Stimulated activated CD8-positive, alpha-beta memory T cell treated with anti-CD3 and anti-CD28 coated beads, Interleukin-7, amount 100 ng/mL, for 1 hour (primary cell): ENCODE measurements around the gene MRPL19.

Source experiments
- DNase-seq, 2 donors: peaks; one replicate each; pipeline ENCODE4 v3.0.0-alpha.2; 2020; ENCODE audit warnings: low read depth in 2 of 2

Gene MRPL19

DNA sequence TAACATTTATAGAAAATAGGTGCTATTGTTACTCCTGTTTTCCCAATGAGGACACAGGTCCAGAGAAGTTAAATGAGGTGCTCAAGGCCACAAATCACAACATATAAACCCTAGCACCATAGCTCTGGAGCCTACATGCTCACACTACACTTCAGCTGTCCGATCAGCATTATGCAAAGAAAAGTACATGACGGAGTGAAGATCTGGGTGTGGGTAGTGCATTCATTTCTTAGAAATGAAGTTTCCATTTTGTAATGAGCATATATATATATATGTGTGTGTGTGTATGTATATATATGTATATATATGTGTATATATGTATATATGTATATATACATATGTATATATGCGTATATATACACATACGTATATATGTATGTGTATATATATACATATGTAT, 30.2 kb upstream of the MRPL19 start:
- DNase-seq = no peak

DNA sequence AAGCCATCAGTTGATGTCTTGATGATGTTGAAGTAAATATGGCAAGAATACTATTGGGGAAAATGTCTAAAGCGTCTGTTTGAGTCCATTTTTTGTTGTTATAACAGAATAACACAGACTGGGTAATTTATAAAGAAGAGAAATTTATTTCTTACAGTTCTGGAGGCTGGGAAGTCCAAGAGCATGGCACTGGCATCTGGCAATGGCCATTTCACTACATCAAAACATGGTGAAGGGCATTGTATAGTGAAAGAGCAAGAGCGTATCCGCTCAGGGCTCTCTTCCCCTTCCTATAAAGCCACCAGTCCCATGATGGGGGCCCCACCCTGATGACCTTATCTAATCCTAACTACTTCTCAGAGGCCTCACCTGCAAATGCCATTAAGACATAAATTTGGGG, 29.6 kb upstream of the MRPL19 start:
- no peak for DNase-seq

DNA sequence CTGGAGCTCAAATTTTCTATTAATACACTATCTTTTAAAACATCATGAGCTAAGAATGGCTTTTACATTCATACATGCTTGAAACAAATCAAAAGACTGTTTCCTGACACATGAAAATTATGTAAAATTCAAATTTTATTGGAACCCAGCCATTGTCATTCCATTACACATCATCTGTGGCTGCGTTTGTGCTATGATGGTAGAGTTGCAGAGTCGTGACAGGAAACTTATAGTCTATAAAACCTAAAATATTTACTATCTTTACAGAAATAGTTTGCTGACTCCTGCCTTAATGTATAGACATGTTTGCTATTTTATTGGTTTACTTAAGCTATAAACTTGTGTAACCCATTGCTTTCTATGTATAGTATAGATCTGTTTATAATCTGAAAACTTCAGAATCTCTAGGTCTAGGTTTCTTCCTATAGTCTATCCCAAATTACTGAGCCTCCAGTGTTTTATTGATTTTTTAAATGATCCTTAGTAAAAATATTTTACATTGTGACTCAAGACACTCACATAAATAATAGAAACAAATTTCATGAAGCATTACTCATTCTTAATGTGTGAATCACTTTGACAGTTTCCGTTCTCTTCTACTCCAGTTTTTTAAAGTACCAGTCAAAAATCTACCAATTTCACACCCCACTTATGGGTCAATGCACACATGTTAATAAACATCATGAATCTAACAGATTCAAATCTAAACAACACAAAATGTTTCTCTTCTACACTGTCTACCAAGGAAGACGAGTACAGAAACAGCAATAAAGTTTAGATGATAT, 26.4 kb upstream of the MRPL19 start:
- no peak for DNase-seq

DNA sequence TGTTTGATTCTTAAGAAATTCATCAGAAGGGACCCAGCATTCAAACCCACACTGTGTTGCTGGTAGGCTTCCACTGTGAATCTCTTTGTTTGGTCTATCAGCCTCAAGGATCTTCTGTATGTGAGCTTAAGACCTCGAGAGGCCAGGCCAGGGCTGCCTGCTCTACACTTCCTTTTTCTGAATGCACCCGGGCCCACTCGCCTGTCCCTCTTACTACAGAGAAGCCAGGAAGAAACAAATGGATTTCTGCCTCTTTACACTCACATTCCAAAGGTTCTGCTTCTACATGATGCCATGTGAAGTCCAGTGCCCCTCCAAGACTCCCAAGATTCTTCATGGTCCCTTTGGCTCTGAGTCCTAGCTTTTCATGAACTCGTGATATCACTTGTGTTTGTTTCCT, 25.4 kb upstream of the MRPL19 start:
- no peak for DNase-seq

DNA sequence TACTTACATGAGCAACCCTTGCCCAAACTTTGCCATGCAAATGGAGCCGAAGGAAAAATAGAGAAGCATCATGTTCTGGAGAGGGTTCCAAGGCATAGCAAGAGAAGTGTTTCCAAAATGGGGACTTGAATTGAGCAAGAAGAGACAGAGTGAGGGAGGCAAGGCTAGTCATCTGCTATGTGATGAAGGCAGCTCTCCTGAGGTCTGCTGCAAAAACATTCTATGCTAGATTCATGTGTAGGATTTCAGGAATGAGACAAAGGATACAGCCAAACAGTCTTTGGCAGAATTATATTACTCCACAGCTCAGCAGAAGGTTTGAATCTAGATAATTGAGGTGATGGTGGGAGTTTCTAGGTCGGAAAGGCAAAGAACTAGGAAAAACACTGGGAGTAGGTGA, 24.1 kb upstream of the MRPL19 start:
- DNase-seq = no peak

DNA sequence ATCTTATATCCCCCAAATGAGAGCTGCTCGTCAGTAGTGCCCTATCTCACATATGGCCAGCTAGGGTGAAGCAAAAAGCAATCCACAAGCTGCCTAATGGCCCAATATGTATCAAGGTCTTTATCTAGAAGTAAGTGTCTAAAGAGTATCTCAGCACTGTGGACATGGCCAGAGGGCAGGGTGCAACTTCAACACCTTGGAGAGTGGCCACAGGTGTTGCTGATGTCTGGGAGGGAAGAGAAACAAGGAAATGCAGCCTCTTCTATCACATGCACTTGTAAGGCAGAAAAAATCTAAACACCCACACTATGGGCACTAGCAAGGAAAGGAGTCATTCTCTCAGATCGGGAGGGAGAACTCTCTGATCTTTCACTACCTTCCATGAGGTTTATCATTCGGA, 23.7 kb upstream of the MRPL19 start:
- DNase-seq = no peak

DNA sequence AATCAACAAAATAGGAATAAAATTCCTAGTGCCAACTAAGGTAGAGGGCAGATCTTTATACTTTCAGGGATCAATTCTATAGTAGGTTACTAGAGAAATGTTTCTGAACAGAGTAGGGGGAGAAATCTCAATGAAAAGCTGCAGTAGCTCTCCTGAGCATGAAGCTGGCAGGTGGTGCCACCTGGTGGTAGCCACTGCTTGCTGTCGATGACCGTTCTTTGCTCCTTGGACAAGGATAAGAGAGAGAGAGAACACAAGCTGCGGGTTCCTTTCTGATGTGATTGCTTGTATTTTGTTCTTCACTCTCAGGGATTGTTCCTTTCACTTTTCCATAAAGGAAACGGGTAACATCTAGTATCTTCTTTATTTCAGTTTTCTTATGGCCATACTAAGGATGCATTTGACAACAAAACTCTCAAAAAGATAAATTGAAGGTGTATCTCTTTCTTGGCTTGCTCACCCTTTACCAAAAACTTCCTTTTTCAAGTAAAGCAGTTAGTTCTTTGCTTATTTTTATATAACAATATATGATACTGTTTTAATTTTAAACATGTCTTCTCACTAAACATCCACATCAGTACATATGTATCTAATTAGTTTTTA, 18.6 kb upstream of the MRPL19 start:
- peak; percentile 13 to 31 for DNase-seq

DNA sequence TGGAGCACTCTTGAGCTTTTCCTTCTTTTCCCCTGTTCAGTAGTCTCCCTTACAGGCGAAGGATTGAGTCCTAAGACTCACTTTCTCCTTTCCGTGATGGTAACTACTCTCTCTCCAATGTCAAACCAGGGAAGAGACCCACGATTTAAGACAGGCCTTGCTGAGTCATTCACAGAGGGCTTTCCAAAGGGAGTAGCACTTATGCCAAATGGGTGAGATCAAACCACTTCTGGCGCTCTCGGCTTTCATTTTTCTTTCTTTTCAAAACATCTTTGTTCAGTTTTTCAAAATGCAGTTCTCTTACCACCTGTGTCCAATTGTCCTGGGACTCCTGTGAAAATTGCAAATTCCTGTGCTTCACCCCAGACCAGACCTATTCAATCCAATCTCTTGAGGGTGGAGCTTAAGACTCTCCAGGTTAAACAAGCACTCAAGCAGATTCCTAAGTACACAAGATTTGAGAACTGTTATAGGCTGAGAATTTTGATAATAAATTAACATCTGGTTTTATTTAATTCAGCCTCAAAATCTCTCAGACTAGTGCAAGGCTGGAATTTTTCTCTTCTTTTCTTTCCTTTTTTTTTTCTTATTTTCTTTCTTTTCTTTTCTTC, 14.4 kb upstream of the MRPL19 start:
- no peak for DNase-seq

DNA sequence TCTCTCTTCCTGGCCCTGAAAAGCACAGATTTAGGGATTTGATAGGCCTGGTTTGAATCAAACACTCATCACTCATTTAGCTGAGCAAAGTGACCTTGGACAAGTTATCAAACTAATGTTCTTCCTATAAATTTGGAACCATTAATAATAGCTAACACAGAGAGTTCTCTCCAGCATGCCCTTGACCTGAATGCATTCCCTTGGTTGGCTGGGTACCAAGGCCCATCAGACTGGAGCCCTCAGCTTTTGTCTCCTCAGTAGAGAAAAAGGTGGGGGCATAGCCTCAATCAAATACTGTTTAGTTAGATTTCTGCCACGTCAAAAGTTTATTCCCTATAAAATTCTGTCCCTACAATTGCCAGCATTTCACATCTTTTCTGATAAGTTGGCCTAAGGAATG, 13.8 kb upstream of the MRPL19 start:
- DNase-seq = no peak

DNA sequence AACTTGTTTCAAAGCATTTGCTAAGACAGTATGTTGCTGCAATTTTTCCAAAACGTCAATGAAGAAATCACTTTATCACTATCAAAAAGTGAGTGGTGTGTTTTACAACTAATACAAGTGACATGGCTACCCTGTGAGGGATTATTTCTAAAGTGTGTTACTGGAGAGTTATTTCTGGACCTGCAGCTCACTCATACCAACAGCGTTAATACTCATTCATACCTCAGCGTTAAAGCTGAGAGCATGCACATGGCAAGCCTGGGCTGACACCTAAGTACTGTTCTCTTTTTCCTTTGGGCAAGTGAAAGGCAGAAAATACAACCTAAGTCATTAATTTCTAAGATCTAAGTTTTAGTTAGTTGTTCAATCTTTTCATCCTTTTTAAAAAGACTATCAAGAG, 13.0 kb upstream of the MRPL19 start:
- no peak for DNase-seq

DNA sequence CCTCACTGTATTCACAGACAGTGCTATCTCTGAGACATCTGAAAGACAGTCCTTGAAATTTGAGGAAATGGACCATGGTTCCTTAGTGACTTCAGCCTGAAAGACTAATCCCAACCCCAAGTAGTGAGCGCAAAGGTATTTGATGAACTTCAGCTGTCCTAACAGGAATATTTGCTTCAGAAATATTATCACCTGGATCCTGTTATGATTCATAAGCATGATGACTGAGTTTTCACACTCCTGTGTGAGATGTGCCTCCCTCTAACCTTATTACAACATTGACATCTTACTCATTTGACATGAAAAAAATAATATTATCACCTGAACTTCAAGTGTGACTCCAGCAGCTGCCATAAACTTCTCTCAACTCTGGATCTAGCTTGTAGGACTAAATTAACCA, 11.6 kb upstream of the MRPL19 start:
- no peak for DNase-seq

DNA sequence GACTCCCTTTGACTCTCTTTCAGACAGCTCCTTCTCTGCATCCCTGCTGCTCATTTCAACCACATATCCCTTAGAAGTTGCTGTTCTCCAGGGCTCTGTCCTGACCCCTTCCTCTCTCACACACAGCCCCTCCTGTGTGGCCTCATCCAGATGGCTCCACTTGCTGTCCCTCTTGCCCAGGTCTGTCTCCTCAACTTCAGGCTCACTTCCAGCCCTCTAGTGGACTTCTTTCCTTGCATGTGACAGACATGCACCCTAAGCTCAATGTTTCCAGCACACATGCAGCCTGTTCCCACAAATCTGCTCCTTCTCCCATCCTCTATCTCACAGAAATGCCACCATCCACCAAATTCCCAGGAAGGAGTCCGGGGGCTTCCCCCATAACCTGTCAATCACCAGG, 9.0 kb upstream of the MRPL19 start:
- no peak for DNase-seq

DNA sequence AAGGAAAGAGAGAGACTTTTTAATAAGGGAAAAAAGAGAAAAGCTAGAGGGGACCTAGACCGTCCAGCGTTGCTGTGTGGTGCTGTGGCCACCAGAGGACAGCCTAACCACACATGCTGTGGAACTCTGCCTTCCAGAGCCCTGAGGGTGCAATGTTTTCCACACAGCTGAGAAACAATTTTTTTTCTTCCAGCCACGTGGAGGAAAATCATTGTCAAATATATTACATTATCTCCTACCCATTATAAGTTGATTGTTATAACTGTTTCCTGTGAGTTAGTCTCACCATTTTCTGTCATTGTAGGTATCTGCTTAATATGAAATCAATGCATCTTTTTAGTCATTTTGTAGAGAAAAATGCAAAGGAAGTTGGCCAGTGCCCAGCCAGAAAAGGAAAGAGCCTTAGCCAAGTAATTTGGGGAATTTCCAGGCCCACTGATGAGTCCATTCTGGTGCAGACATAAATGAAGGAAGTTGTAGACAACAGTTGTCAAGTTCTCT, 5.9 kb upstream of the MRPL19 start:
- DNase-seq = peak; percentile 22 to 25

DNA sequence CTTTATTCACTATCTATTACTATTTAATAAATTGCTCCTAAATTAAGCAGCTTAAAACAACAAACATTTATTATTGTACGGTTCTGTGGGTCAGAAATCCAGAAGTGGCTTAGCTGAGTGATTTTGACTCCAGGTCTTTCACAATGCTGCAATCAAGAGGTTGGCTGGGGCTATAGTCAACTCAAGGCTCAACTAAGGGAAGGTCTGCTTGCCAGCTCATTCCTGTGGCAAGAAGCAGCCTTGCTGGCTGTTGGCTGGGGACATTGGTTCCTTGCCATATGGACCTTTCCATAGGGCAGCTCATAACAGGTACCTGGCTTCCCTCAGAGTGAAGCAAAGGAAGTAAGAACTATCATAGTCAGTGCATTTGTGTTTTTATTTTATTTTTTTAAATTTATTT, 5.0 kb upstream of the MRPL19 start:
- no peak for DNase-seq

DNA sequence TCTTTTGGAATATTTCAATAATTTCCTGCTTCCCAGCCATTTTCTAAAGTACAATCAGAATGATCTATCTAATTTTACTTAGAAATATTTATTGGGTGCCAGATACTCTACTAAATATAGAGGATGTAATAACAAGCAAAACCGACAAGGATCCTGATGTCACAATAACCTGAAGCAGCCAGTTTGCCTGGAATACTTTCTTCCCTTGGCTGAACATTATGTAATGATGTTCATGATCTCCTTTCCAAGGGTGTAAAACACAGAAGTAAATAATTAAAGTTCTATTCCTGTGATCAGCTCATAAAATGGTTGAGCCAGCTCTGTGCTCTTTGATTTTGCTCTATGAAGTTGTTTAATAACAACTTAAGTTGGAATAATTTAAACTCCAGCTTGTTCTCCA, 2.6 kb upstream of the MRPL19 start:
- DNase-seq = no peak

DNA sequence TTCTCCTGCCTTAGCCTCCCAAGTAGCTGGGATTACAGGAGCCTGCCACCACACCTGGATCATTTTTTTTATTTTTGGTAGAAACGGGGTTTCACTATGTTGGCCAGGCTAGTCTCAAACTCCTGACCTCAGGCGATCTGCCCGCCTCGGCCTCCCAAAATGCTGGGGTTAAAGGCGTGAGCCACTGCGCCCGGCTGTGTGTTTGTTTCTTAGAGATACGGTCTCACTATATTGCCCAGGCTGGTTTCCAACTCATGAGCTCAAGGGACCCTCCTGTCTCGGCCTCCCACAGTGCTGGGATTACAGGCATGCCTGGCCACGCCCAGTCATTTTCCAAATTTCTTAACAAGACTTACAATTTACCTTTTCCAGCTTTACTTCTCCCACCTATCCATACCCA, 940 bp upstream of the MRPL19 start:
- DNase-seq = no peak

DNA sequence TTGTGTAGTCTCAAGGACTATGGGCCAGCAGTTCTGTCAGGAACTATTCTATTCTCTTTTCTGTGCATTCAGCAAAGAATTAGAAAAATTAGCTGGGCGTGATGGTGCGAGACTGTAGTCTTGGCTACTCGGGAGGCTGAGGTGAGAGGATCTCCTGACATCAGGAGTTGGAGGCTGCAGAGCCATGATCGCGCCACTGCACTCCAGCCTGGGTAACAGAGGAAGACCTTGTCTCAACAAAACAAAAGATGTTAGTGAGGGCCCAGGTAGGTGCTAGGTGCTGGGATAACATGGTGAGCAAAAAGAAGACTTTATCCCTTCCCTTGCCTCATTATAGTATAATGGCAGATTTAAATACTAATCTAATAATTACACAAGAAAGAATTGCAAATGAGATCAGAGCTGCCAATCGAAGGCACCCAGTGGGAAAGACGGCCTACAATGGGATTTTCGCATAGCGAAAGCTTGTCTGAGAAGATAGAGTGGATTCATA, 447 bp upstream of the MRPL19 start:
- no peak for DNase-seq

DNA sequence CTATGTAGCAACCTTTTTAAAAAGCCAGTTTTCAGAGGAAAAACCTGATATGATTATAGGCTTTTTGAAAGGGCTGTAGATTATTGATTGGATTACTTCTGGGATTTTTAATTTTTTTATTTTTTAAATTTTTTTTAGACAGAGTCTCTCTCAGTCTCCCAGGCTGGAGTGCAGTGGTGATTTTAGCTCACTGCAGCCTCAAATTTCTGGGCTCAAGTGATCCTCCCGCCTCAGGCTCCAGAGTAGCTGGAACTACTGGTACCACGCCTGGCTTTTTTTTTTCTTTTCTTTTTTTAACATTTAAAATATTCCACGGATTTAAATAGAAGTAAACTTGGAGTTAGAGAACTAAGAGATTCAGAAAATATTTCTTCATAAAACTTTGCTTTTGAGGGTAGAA, 1.2 kb downstream of the MRPL19 start:
- no peak for DNase-seq

DNA sequence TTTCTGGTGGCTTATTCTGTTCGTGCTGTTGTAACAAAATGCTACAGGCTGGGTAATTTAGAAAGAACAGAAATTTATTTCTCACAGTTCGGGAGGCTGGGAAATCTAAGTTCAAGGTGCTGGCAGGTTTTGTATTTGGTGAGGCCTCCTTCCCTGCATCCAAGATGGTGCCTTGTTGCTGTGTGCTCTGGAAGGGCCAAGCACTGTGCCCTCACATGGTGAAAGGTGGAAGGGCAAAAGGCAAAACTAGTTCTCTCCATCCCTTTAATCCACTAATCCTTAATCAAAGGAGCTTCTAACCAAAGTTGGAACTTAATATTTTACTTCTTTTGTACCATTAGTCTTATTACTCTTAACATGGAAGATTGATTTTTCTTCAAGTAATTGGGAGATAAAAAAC, 7.4 kb downstream of the MRPL19 start:
- no peak for DNase-seq

DNA sequence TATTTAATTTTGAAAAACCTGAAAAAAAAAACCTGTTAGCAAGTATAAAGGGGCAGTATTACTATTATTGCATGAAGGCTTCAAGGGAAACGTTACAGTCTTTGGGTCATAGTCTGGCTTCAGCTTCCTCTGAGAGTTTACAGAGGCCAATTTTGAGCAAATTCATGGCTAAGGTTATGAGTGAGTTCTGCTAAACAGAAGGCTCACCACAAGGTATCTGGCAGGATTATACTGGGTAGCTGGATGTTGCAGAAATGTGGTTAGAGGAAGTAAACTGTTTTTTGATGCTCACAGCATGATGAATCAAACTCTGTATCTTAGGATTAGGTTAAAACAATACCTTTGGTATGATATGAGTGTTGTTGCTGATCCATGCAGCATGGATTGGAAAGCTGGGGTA, 9.3 kb downstream of the MRPL19 start:
- DNase-seq = no peak

DNA sequence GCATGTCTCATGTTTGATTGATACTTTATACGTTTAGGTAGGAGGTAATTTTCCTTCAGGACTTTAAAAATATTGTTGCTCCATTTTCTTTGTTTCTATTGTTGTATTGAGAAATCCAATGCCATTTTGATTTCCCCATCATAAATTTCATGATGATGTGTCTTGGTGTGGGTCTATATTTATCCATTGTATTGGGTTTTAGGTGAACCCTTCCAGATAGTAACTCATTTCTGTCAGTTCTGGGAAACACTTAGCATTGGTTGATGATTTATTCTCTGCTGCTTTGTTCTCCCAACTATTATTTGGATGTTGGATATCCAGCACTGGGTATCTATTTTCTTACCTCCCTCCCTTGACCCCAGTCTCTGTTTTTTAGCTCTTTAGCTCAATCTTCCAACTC, 10.0 kb downstream of the MRPL19 start:
- no peak for DNase-seq

DNA sequence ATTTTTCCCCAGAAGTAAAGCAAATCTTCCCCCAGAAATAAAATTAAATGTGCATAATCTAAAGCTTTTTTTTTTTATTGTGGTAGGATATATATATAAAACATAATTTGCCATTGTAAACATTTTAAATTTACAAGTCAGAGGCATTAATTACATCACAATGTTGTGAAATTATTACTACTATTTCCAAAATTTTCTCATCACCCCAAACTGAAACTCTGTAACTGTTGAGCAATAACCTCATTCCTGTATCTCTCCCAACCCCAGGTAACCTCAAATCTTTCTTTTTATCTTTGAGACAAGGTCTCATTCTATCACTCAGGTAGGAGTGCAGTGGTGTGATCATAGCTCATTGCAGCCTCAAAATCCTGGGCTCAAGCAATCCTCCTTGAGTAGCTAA, 11.2 kb downstream of the MRPL19 start:
- DNase-seq = no peak

DNA sequence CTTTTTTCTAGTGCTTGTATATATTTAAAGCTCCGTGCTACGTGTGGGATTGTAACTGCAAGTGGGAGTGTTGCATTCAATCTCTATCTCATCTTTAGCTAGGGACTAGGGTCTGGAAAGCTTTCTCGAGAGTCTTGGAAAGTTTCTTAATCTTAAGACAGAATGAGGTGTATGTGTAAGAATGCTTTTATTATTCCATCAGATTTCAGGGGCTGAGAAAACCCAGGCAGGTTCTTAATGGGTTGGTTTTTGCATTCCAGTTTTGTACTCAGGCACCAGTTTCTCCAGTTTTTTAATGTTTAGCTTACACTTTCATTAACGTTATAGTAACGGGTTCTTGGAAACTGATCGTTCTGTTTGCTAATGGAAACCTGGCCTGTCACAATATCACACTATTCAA, 20.3 kb downstream of the MRPL19 start:
- no peak for DNase-seq
